Epithelial cell of proximal tubule (primary cell): Measurements from ENCODE around the gene CDH2. TPM values are rescaled to one million over a fixed set of nuclear protein-coding genes. Genes with fewer than 3 reads are reported as not detected.
"Not testable (repeated sequence)": the region's sequence is repeated elsewhere in the genome, so short reads cannot be mapped to it uniquely, and the experiment has no call there.

Experiments used
- DNase-seq: peaks from one replicate; pipeline ENCODE4 v3.0.0-alpha.2; 2011; ENCODE audit warnings: low read depth
- H3K4me3 ChIP-seq: 2 replicates; pipeline ENCODE4 v1.5.1; 2011; ENCODE audit warnings: low read depth, mild to moderate bottlenecking, low read length
- CTCF ChIP-seq: conservative IDR thresholded peaks from 2 replicates; pipeline ENCODE4 v1.5.1; 2012; ENCODE audit warnings: low read depth, mild to moderate bottlenecking, low read length
- total RNA-seq: library from RNA; depleted of rRNA; stranded (reverse); fragments of >200 nt; gene quantifications from 2 replicates; pipeline ENCODE4 v1.2.3, GENCODE V29; 2015

CDH2 gene
- total RNA-seq, 1 donor from 2014 or later: 74.5 TPM

DNA sequence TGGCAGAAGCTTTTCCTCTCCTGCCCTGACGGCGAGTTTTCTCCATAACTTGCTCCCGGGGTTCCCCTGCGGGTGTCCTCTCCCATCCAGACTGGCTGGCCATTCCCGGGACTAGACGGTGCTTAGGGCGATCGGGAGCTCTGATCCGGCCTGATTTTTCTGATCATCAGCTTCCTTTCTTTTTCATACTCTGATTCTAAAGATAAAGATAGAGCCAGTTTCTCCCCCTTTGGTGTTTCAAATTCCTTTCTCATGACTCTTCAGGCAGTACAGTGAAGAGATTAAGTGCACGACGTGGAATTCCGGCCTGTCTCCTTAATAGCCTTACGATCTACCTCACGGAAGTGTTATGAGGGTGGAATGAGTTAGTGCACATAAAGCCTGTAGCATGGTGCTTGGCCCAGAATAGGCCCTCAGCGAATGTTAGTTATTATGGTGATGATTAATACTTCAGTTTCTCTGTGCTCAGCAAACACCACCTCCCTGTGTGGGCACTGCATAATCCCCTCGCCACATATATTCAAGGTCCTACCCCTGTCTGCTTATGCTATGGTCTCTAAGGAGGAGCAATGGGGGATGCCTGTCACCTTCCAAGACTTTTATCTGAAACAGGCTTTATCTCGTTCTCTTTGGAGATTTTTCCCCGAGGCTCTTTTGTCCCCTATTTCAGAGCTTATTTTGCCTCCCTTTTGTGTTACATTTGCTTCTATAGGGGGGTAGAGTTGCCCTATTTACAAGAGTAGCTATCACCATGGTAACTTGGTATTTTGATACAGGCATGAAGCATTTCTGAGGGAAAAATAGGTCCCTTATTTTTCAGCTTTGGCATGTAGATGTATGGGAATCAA, 254.8 kb downstream of the CDH2 start:
- no peak for TF ChIP-seq CTCF
- peak; percentile 36 for DNase-seq
- no peak overlapping the region for H3K4me3 ChIP-seq

DNA sequence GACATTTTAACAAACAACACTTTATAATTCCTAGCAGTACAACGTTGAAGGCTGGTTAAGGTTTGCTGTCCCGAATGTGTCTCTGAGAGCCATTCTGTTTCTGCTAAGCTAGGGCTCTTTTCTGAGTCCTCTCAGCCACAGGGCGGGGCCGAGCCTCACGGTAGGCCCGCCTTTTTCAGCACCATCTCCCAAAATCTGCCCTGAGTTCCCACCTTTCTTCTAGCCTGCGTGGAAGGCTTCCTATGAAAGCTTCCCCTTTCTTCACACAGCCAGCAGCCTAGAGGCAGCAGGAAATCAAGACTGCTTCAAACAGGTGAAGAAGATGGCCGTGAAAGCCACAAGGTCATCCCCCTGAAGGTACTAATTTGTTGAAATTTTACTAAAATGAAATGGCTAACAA, 255.5 kb downstream of the CDH2 start:
- no peak for DNase-seq
- TF ChIP-seq CTCF: no peak
- H3K4me3 ChIP-seq: no peak overlapping the region

- H3K4me3 ChIP-seq: no peak overlapping the region
- DNase-seq: no peak
- no peak for TF ChIP-seq CTCF
These were observed 256.1 kb downstream of the CDH2 start for GRCh38 chr18:27920836-27921235.

- H3K4me3 ChIP-seq, DNase-seq: not testable (repeated sequence)
These were observed 270.7 kb downstream of the CDH2 start for GRCh38 chr18:27906189-27906588.

GRCh38 chr18:27903906-27904305, 273.0 kb downstream of the CDH2 start:
- TF ChIP-seq CTCF: no peak
- no peak overlapping the region for H3K4me3 ChIP-seq
- no peak for DNase-seq

GRCh38 chr18:27901424-27902226, 275.3 kb downstream of the CDH2 start:
- TF ChIP-seq CTCF: no peak
- H3K4me3 ChIP-seq: no peak overlapping the region
- DNase-seq: no peak
